ENCODE data around the gene CNGA3.

CNGA3 gene

DNA sequence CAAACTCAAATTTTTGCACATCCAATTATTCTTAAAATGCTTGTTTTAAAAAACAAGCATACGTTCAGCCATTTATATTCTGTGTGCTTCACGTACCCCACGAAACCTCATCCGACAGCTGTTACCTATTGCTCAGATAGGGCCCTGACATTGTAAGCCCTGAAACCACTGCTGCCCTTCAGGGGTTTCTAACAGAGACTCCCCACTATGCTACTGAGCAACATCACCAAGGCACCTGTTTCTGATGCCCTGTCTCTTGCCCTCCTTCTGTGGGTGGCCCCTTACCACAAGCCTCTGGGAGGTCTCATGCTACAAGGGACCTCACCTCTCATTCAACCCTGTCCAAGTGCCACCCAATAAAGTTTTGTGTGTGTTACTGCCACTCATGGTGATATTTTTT lies 18.5 kb upstream of the CNGA3 start:
- DNase-seq (ENCODE audit: low spot score), result no peak

DNA sequence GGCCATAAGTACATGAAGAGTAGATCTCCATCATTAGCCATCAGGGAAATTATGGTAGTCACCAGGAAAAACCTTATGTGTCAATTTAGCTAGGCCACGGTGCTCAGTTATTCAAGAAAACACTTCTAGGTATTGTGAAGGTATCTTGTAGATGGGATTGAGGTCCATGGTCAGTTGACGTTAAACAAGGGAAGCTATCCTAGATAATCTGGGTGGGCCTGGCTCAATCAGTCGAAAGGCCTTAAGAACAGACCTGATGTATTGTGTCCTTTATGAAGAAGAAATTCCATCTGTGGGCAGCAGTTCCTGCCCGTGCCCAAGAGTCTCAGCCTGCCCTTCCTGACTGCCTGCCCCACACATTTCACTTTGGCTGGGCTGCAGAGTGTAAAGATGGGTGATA lies 16.7 kb upstream of the CNGA3 start:
- no peak for DNase-seq (ENCODE audit: low spot score)

DNA sequence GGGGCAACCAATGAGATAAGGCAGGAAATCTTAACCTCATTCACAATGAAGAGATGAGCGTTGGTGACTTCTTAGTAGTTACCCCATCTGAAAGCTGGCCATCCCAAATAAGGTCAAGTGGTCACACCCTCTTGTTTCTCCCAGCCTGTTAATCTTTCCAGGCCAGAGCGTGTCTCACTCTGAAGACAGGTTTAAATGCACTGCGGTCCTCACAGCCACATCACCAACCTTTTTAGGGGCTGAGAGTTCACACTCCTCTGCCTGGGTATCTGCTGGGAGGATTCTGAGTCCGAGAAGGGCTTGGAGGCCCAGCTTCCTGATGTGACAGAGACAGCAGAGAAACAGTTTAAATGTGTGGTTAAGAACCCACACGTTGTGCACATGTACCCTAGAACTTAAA lies 13.3 kb upstream of the CNGA3 start:
- no peak for DNase-seq (ENCODE audit: low spot score)

DNA sequence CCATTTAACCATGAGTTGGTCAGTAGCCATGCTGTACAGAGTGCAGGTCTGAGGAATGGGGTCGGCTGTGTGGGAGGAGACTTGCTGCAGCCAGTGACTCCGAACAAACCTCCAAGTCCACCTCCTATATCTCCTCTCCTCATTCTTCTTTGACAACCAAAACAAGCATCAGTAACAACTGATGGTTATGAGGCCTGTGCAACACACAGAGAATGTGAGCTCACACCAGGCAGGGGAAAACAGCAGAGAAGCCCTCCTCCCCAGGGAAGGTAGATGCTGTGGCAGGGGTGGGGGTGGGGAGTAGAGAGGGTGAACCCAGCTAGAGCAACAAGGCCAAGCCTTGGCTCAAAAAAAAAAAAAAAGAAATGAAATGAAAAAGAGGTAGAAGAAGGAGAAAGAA lies 12.3 kb upstream of the CNGA3 start:
- DNase-seq (ENCODE audit: low spot score), result no peak

DNA sequence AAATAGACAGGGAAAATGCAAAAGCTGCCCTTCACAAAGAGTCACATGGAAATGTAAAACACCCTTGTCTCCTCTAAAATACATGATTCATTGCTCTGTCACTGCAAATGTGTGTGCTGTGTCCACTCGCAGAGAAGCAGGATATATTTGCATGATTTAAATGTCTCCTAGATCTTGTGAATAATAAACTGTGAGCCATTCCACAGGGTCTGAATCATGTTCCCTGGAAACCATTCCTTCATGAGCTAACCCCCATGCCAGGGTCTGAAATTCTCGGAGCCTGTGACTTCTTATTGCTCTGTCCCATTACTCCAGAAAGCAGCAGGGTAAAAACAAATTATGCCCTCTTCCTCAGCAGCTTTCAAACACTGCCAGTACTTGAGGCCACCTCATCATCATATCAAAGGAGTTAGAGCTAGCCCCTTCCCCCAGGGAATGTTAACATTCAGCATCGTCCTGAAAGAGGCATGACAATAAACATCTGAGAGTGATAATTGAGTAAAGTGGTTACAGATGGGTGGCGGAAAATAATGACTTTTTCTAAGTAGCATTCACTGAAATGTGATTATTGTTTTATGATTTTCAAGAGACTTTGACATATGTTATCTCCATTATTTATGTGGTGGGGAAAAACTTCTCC lies 11.7 kb upstream of the CNGA3 start:
- DNase-seq (ENCODE audit: low spot score), result peak; percentile 88

DNA sequence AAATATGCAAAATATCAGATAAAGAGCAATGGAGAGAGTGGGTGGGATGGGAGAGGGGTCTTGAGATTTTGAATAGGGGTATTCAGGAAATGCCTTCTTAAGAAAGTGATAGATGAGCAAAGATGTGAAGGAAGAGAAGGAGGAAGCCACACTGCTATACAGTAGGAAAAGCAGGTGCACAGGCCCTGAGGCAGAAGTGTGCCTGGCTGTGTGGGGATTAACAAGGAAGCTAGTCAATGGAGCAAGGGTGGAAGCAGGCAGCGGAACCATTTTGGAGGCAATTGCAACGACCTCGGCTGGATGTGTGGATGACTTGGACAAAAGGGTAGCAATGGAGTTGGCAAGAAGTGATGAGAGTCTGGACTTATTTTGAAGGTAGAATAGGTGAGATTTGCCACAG lies 11.0 kb upstream of the CNGA3 start:
- no peak for DNase-seq (ENCODE audit: low spot score)

DNA sequence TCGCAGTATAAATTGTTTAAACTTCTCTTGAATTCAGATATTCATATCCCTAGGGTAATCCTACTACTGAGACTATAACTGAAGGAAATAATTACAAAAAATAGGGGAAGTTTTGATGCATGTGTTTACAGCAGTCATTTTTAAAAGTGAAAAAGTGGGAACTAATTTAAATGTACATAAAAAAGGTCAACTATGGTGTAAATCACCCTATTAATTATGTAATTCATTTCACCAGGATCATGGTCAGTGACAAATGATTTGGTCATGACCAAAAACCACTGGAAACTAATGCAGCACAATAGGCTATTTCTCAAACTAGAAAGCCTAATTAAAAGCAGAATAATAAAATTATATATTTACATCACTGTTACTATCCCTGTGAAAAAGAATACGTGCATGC lies 5.0 kb upstream of the CNGA3 start:
- no peak for DNase-seq (ENCODE audit: low spot score)

DNA sequence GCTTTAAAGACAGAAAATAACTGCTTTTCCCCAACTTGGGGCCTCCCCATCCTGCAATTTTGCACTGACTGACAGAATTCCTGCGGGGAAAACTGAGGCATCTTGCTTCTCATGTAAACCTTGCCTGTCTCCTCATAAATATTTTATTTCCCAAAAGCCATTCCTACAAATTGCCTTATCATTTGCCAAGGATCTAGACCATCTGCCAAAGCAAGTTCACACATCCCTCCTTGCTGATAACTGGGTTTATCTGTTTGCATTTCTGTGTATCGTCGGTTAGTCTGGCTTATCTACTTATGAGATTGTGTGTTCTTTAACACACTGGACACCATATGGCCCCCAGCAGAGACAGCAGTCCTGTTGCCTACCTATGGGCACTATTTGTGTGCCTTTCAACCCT lies 3.0 kb upstream of the CNGA3 start:
- DNase-seq (ENCODE audit: low spot score), result no peak

DNA sequence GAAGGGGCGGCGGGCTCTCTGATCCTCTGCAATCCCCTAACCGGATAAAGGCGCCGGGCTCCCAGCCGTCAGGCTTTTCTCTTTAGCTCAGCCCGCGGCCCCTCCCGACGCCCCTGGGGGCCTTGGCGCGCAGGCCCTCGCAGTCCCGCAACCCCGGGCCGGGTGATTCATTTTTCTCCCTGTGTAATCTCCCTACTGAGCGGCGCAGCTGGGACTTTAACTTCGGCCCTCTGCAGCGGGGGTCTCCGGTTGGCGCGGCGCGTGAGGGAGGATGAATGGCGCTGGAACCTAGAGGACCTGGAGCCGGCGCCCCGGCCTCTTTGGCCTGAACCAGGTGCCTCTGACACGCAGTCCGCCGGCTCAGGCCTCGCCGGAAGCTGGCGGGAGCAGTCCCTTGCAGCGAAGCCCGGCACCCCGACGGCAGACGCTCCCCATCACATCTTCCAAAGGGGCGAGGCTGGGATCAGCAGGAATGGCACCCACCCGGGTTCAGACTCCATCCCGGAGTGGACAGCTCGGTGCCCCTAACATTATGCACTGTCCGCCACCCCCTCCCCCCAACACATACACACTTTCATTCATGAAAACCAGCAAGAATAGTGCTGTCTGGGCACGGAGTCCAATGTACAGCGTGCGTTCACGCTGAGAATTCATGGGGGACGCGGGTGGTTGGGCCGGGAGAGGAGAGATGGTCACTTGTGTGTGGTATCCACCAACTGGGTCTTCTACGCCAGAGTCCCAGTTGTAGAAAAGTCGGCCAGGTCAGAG lies 1.2 kb downstream of the CNGA3 start:
- no peak for DNase-seq (ENCODE audit: low spot score)

DNA sequence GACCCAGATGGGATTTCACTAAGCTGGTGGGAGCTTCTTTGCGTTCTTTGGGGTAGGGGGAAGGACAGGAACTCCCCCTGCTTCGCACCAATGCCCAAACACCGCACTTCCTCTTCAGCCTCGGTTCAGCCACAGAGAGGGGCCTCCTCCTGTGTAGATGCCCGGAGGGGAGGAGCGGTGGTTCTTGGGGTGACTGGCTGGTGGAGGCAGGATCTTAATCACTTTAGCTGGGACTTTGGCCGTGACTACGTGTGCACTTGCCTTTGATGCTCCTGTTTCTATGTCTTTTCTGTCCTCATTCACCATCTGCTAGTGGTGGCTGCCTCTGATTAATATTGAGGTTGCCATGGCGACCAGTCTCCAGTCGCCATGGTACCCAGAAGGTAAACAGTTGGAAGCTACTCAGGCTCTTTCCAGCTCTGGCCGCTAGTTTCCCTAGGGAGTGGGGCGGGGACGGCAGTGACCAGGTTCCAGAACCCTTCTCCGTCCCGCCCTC lies 1.9 kb downstream of the CNGA3 start:
- DNase-seq (ENCODE audit: low spot score), result no peak

DNA sequence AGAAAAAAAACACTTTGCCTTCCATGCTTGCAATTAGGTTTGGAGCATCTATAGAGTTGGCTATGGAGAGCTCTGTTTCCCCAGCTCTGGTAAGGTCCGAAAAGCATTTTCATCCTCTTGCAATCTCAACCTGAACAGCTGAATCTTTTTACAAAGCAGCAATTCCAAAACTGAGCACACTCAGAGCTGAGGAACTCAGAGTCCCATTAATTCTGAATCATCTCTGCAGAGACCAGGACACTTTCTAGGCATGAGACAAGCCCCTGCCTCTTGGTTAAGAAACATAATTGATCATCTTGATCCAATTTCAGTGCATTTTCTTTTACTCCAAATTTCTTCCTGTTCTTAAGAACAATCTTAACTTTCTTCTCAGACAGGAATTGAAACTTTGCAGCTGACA lies 4.2 kb downstream of the CNGA3 start:
- no peak for DNase-seq (ENCODE audit: low spot score)

DNA sequence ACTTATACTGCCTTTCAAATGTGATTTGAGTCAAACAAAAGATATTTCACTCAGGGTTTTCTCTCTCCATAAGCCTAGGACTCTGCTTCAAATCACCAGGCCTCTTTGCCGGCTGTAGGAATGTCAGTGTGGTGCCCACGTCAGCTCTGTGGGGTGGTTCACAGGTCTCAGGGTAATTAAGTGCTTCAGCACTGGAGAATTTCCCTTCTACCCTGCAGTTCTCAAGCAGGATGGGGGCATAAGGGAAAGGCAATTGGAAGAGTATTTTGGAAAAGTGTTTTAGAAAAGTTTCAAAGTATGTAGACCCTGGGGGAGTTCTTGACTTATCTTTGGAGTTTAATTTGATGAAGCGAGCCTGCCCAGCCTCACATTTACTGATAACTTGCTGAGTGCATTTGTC lies 9.6 kb downstream of the CNGA3 start:
- no peak for DNase-seq (ENCODE audit: low spot score)

DNA sequence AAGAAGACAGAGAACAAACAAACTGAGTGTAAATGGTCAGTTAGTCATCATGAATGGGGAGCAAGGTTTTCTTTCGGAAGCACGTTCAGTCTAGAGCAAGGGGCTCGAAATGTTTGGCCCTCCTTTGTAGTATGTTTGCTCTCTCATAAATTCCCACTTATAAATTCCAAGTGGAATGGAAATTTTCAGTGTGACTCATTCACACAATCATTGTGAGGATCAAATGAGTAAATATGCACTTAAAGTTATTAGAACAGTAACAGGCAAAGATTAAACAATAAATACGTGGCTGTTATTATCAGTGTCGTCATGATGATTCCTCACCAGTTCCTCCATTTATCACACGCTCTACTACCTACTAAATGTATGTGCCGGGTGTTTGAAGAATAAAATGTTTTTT lies 10.5 kb downstream of the CNGA3 start:
- DNase-seq (ENCODE audit: low spot score), result no peak

DNA sequence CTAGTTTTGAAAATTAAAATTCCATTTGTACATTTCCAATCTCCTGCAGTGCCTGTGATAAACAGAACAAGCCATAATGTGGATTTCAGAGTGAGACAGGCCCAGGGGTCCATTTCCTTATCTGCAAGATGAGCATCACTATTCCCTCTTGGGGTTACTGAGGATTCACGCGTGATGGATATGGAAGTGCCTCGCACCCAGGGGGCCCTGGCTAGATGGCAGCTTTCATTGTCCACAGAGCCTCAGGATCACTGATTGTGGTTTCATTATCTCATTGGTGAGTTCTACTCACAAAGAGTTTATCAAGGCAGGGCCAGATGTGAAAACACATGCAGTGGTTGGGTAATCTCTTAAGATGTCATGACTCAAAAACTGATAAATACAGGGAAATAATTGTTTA lies 11.6 kb downstream of the CNGA3 start:
- no peak for DNase-seq (ENCODE audit: low spot score)

DNA sequence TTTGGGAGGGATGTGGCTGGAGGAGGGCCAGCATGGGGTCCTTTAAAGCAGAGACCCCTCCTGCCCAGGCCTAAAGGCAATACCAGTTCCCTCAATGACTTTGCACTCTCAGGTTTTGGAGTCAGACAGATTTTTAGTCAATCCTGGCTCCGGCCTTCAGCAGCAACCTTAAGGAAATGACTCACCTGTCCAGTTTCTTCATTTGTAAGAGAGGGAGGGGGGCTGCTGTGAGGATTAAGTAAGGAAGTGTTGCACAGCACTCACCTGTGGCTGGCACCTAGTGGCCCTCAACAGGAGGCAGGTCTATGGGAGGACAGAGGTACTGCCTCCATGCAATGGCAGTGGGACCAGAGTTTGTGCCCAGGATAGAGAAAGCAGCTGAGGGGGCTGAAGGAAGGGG lies 13.7 kb downstream of the CNGA3 start:
- DNase-seq (ENCODE audit: low spot score), result no peak

DNA sequence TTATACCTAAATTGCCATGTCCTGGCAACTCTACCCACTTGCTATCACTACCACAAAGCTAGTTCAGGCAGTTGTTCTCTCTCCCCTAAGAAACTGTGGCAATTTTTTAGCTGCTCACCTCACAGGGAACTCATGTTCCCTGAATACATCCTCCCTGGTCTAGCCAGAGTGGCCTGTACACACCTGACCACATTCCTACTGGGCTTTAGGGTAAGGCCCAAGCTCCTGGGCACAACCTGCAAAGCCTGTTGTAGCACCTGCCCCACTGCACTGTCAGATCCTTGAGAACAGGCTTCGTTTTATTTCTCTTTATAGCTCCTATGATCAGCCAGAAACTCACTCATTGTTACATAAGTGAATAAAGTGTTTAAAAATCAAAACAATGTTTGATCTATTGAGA lies 21.5 kb downstream of the CNGA3 start:
- no peak for DNase-seq (ENCODE audit: low spot score)

DNA sequence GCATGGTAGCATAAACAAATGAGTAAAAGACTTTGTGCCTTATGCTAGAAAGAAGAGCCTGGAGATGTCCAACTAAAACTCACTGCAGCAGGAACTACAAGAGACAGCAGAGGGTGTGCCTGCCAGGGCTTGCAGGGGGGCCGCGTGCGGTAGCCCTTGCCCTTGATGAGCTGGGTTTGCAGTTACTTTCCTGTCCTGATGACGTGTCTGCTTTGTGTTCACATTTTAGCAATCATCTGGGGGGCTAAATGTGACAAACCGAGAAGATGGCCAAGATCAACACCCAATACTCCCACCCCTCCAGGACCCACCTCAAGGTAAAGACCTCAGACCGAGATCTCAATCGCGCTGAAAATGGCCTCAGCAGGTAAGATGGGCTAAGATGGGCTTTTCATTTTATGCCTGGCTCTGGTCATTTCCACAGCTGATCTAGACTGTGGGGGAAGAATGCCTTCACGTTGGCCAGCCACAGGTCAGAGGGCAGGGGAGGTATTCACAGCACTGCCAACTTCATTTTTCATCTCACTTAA lies 23.5 kb downstream of the CNGA3 start:
- DNase-seq (ENCODE audit: low spot score), result no peak

DNA sequence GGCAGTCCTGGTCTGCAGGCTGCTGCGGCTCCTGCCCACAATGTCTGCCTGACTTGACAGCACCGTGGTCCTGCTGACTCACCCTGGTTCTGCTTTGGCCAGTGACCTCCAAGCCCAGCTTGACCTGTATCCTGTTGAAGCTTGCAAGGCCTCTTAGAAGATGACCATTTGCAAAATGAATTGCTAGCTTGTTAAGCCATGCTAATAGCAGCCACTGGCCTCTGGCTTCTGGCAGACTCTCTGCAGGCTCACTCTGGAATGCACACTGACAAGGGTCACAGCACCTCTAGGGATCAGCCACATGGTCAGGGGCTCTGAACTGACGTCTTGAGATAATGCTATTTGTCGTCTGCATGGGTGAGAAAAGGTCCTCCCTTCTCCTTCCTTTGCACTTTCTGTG lies 25.9 kb downstream of the CNGA3 start:
- DNase-seq (ENCODE audit: low spot score), result no peak

DNA sequence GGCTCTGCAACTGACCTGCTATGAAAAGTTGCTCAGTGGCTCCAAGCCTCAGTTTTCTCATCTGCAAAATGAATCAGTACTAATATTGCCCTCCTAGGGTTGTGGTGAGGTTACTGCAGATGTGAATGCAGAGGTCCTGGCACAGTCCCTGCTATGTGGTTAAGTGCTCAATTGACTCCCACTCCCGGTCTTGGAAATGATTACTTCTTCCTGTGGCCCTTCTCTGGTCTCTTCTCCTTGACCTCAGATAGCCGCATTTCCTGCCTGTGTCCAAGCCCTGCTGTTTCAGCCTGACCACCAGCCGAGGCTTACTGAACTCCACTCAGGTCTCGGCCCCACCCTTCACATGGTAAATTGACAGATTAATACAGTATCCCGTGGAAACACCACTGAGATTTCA lies 26.3 kb downstream of the CNGA3 start:
- no peak for DNase-seq (ENCODE audit: low spot score)

DNA sequence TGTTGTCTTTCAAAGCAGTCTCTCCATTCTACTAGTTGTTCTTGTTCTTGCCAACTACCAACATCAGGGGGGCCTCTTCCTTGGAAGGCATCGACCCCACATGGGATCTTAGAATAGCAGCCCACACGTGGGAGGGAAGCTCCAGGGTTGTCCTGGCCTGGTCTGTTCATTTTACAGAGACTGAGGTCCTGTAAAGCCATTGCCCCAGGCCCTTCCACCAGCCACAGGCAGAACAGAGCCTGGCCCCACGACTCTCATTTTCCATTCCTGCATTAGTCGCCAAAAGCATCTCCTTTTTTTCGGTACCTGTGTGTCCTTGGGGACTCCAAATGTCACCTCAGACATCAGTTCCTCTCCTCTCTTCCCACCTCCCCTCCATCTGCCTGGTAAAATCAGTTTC lies 28.0 kb downstream of the CNGA3 start:
- DNase-seq (ENCODE audit: low spot score), result no peak

DNA sequence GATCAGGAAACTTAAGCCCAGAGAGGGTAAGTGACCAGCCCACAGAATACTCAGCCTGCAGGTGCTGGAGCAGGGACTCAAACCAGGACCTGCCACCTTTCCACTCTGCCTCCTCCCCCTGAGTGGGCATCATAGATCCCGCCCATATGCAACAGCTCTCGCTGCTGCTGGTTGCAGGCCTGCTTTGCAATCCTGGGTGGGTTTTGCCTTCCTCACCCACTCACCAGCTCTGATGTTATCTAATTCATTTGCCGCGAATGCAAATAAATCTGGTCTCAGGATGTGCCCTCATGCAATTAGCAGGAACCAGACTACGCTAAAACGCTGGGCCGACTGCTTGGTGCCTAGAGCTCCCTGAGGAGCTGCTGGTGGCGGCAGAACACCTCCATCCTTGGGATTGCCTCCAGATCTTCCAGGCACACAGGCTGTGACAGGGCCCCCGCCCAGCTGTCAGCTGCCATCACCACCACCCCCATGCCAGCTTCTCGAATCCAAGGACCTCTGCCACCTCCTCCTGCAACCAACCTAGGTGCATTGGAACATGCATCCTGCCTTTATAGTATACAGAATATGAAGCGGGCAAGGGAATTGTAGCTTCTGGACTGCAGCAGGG lies 28.8 kb downstream of the CNGA3 start:
- no peak for DNase-seq (ENCODE audit: low spot score)

DNA sequence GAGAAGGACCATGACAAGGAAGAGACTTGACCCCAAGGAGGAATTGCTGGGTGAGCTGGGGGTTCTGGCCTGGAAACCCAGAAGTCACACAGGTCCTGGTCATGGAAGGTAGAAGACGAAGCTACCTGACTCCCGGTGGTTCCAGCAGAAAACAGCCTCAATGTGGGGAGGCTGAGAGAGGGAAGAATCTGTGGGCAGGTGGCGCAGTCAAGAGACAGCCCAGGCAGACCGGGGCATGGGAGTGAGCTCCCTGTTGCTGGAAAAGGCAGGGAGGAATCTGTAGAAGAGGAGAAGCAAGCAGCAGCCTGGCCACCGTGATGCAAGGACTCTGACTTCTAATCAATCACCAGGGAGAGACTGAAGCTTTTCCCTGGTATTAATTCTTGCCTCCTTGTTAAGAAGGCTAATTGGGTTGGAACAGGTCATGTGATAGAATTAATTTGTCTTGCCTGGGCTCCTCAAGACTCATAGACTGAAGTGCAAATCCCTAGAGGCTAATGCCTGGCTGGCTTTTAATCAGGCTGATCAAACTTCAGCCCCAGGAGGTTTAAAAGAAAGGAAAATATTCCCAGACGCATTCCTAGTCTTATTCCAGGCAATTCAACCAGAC lies 30.1 kb downstream of the CNGA3 start:
- no peak for DNase-seq (ENCODE audit: low spot score)

DNA sequence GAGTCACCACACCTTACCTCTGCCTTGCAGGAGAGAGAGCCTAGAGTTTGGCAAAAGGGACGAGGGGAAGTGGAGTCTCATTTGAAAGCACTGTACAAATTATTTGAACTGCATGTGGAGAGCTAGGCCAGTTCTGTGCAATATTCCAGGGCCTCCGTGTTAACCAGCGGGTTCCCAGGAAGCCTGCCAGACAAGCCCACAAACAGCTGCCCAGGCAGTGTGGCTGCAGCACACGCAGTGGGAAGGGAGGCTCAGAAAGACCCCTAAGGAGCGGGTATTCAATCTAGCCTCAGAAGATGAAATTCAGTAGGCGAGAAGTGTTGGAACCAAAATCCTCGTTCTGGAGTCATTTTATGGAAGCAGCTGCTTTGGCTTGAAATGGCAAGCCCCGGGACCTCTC lies 30.7 kb downstream of the CNGA3 start:
- no peak for DNase-seq (ENCODE audit: low spot score)

Measured in AG08395 (cell line).